ENCODE results near the gene TRIM46.

DNA sequence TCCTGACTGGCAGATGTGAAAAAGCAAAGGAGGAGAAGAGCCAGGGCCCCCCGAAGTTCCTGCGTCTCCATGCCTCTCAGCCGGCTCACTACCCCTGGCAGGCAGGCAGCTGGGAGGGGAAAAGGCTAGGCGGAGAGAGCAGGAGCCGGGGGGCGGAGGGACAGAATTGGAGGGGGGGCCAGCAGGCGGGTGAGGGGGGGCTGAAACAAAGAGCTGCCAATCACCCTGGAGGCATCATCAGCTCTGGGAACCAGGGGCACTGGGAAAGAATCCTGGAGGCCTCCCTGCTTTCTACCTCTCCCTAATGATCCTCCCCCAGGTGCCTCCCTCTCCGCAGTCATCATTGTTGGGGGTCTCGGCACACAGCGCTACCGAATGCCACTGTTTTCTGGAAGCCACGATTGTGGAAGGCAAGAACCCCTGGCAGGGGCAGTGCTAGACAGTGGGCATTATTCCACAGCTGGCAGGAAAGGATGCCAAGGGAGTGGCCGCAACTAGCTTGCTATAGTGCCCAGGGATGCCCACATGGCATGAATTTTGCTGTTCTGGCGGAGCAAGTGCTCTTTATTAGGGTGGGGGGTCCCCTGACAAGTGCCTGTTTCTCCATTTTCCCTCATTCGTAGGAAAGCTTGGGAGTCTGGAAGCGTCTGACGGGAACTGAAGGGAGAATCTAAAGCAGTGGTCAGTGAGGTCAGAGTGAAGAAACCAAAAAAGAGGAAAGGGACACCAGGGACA is 34.3 kb downstream of the TRIM46 start, which contains the start of gene THBS3:
- TF ChIP-seq POLR2A (IDR thresholded peaks at IDR 0.05; ENCODE audit: low read depth, low read length), result no peak
- no peak for TF ChIP-seq POLR2AphosphoS5 (IDR thresholded peaks at IDR 0.05; ENCODE audit: low read depth, low read length)

All from GM12892 (cell line).